Measurements from ENCODE around the gene NOL9. TPM values are rescaled to one million over a fixed set of nuclear protein-coding genes. Genes with fewer than 3 reads are reported as not detected.

The NOL9 gene
- total and polyA plus RNA-seq, 9 of the 15 experiments (the other 6 are each of a cell fraction or from before 2014, with no cell fraction given): 5.6 to 76.5 (median 47.3) TPM

DNA sequence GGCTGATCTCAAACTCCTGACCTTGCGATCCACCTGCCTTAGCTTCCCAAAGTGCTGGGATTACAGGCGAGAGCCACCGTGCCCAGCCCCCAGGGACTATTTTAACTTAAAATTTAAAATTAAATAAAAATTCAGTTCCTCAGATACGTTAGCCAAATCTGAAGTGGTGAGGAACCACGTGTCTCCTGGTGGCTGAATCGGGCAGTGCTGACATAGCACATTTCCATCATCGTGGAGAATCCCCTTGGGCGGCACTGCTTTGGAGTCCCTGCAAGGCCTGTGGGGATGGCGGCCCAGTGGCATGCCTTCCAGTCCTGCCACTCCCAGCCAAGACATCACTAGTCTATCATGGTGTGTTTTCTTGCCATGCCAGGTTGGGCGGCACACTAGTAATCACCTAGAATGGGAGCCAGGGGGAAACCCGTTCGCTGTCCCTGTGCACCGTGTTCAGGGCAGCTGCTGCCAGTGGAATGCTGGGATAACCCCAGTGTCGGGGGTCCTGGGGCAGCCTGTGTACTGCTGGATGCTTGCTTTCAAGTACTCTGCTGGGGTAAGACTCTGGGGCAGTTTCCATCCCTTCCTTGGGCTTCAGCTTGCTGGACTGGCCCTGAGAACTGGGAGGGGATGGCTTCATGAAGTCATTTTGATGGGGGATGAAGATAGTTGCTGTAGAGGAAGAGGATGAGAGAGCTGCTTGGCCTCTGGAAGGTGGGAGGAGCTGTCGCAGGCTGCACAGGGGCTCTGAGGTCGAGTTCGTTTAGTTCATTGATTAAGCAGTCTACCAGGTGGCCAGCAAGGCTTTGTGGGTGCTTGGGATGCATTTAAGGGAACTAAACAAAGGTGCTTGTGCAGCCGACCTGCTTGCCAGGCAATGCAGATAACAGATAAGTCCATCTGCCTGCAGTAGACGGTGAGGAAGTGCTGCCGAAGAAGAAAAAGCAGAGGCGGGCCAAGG is 30.1 kb upstream of the NOL9 start (continued):
- TF ChIP-seq DNMT1 (IDR thresholded peaks at IDR 0.05): no peak
- TF ChIP-seq, protein P1, sequence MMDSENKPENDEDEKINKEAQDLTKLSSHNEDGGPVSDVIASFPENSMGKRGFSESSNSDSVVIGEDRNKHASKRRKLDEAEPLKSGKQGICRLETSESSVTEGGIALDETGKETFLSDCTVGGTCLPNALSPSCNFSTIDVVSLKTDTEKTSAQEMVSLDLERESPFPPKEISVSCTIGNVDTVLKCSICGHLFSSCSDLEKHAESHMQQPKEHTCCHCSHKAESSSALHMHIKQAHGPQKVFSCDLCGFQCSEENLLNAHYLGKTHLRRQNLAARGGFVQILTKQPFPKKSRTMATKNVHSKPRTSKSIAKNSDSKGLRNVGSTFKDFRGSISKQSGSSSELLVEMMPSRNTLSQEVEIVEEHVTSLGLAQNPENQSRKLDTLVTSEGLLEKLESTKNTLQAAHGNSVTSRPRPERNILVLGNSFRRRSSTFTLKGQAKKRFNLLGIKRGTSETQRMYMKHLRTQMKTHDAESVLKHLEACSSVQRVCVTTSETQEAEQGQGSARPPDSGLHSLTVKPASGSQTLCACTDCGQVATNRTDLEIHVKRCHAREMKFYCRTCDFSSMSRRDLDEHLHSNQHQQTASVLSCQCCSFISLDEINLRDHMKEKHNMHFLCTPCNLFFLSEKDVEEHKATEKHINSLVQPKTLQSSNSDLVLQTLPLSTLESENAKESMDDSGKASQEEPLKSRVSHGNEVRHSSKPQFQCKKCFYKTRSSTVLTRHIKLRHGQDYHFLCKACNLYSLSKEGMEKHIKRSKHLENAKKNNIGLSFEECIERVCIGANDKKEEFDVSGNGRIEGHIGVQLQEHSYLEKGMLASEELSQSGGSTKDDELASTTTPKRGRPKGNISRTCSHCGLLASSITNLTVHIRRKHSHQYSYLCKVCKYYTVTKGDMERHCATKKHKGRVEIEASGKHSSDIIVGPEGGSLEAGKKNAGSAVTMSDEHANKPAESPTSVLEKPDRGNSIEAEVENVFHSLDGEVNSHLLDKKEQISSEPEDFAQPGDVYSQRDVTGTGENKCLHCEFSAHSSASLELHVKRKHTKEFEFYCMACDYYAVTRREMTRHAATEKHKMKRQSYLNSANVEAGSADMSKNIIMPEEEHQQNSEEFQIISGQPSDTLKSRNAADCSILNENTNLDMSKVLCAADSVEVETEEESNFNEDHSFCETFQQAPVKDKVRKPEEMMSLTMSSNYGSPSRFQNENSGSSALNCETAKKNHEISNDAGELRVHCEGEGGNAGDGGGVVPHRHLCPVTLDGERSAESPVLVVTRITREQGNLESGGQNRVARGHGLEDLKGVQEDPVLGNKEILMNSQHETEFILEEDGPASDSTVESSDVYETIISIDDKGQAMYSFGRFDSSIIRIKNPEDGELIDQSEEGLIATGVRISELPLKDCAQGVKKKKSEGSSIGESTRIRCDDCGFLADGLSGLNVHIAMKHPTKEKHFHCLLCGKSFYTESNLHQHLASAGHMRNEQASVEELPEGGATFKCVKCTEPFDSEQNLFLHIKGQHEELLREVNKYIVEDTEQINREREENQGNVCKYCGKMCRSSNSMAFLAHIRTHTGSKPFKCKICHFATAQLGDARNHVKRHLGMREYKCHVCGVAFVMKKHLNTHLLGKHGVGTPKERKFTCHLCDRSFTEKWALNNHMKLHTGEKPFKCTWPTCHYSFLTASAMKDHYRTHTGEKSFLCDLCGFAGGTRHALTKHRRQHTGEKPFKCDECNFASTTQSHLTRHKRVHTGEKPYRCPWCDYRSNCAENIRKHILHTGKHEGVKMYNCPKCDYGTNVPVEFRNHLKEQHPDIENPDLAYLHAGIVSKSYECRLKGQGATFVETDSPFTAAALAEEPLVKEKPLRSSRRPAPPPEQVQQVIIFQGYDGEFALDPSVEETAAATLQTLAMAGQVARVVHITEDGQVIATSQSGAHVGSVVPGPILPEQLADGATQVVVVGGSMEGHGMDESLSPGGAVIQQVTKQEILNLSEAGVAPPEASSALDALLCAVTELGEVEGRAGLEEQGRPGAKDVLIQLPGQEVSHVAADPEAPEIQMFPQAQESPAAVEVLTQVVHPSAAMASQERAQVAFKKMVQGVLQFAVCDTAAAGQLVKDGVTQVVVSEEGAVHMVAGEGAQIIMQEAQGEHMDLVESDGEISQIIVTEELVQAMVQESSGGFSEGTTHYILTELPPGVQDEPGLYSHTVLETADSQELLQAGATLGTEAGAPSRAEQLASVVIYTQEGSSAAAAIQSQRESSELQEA (IDR thresholded peaks at IDR 0.05; ENCODE audit: low read depth): no peak
- peak; percentile 9 for TF ChIP-seq POLR2B (IDR thresholded peaks at IDR 0.05; ENCODE audit: low read depth, partially characterized antibody)
- TF ChIP-seq CHCHD3 (CRISPR knock-in tag; IDR thresholded peaks at IDR 0.05): no peak
- peak; percentile 90 for TF ChIP-seq MAFK (IDR thresholded peaks at IDR 0.05; ENCODE audit: low read length)
- TF ChIP-seq, protein P2, sequence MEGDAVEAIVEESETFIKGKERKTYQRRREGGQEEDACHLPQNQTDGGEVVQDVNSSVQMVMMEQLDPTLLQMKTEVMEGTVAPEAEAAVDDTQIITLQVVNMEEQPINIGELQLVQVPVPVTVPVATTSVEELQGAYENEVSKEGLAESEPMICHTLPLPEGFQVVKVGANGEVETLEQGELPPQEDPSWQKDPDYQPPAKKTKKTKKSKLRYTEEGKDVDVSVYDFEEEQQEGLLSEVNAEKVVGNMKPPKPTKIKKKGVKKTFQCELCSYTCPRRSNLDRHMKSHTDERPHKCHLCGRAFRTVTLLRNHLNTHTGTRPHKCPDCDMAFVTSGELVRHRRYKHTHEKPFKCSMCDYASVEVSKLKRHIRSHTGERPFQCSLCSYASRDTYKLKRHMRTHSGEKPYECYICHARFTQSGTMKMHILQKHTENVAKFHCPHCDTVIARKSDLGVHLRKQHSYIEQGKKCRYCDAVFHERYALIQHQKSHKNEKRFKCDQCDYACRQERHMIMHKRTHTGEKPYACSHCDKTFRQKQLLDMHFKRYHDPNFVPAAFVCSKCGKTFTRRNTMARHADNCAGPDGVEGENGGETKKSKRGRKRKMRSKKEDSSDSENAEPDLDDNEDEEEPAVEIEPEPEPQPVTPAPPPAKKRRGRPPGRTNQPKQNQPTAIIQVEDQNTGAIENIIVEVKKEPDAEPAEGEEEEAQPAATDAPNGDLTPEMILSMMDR (IDR thresholded peaks at IDR 0.05 in 2 of 3, conservative IDR thresholded peaks at IDR 0.05 in 1 of 3; ENCODE audit: insufficient read depth in 2 of 3, low read depth in 1 of 3, low read length in 3 of 3): peak in 1 of 3 experiments; percentile 15; a peak in 1 of 6 replicates
- no peak for TF ChIP-seq E2F3 (CRISPR knock-in tag; IDR thresholded peaks at IDR 0.05)
- TF ChIP-seq MYC (IDR thresholded peaks at IDR 0.05; ENCODE audit: low read depth, low read length): no peak
- no peak for TF ChIP-seq MYC (CRISPR knock-in tag; IDR thresholded peaks at IDR 0.05; ENCODE audit: borderline replicate concordance, low read depth)
- no peak for TF ChIP-seq SMARCA5 (IDR thresholded peaks at IDR 0.05)
- peak; percentile 90 for TF ChIP-seq C11orf30 (IDR thresholded peaks at IDR 0.05; ENCODE audit: low read depth)
- TF ChIP-seq, protein P3, sequence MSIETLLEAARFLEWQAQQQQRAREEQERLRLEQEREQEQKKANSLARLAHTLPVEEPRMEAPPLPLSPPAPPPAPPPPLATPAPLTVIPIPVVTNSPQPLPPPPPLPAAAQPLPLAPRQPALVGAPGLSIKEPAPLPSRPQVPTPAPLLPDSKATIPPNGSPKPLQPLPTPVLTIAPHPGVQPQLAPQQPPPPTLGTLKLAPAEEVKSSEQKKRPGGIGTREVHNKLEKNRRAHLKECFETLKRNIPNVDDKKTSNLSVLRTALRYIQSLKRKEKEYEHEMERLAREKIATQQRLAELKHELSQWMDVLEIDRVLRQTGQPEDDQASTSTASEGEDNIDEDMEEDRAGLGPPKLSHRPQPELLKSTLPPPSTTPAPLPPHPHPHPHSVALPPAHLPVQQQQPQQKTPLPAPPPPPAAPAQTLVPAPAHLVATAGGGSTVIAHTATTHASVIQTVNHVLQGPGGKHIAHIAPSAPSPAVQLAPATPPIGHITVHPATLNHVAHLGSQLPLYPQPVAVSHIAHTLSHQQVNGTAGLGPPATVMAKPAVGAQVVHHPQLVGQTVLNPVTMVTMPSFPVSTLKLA (conservative IDR thresholded peaks at IDR 0.05): 0 out of 4 replicates have a peak, but pooled peaks of 1 of the 2 experiments have one; percentile 17
